ENCODE data around the gene TMEM62. TPM values are rescaled to one million over a fixed set of nuclear protein-coding genes. Genes with fewer than 3 reads are reported as not detected.

TMEM62 gene
- total RNA-seq, 1 donor from 2014 or later: 11.0 TPM

DNA sequence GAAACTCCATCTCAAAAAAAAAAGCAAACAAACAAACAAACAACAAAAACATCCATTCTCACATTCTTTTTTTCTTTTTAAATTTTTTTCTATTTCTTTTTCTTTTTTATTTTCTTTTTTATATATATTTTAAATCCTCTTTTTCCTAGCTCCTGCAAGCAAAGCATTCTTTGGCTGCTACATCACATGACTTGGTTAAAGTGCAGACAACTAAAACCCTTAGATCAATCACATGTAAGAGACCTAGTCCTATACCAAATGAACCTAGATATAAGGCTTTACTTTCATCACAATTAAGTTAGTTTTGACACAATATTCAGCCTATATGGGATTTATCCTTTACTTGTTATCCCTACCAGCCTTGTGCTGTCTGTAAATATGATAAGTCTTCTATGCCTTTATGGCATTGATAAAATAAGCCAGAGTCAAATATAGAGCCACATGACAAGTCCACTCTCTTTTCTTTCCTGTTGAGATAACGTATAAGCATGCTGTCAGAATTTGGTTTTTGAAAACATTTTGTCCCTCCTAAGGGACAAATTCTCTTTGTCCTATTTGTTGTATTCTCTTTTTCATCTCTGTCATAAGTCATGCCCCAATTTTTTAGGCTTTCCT is 38.9 kb upstream of the TMEM62 start:
- H3K36me3 Mint-ChIP-seq (ENCODE audit: low read depth): peaks cover 8% of the 10 kb centered on the region
- H3K9me3 Mint-ChIP-seq (ENCODE audit: low read depth): no peaks in the 10 kb centered on the region
- H3K27me3 Mint-ChIP-seq (ENCODE audit: low read depth): no peaks in the 10 kb centered on the region
- no peak overlapping the region for H3K4me3 Mint-ChIP-seq (ENCODE audit: unreplicated experiment)
- H3K4me1 Mint-ChIP-seq (ENCODE audit: low read depth): peaks cover 41% of the 10 kb centered on the region
- peak overlapping the region; percentile 75 for H3K27ac Mint-ChIP-seq (ENCODE audit: unreplicated experiment)
- TF ChIP-seq, protein P1, sequence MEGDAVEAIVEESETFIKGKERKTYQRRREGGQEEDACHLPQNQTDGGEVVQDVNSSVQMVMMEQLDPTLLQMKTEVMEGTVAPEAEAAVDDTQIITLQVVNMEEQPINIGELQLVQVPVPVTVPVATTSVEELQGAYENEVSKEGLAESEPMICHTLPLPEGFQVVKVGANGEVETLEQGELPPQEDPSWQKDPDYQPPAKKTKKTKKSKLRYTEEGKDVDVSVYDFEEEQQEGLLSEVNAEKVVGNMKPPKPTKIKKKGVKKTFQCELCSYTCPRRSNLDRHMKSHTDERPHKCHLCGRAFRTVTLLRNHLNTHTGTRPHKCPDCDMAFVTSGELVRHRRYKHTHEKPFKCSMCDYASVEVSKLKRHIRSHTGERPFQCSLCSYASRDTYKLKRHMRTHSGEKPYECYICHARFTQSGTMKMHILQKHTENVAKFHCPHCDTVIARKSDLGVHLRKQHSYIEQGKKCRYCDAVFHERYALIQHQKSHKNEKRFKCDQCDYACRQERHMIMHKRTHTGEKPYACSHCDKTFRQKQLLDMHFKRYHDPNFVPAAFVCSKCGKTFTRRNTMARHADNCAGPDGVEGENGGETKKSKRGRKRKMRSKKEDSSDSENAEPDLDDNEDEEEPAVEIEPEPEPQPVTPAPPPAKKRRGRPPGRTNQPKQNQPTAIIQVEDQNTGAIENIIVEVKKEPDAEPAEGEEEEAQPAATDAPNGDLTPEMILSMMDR (IDR thresholded peaks at IDR 0.05): no peak
- DNase-seq (ENCODE audit: low spot score): no peak

GRCh38 chr15:43095243-43095642 is 38.1 kb upstream of the TMEM62 start:
- peaks cover 39% of the 10 kb centered on the region for H3K4me1 Mint-ChIP-seq (ENCODE audit: low read depth)
- H3K27ac Mint-ChIP-seq (ENCODE audit: unreplicated experiment): peak overlapping the region; percentile 46
- H3K4me3 Mint-ChIP-seq (ENCODE audit: unreplicated experiment): no peak overlapping the region
- H3K9me3 Mint-ChIP-seq (ENCODE audit: low read depth): no peaks in the 10 kb centered on the region
- TF ChIP-seq, protein P1 (IDR thresholded peaks at IDR 0.05): no peak
- DNase-seq (ENCODE audit: low spot score): no peak
- no peaks in the 10 kb centered on the region for H3K27me3 Mint-ChIP-seq (ENCODE audit: low read depth)
- H3K36me3 Mint-ChIP-seq (ENCODE audit: low read depth): peaks cover 10% of the 10 kb centered on the region

DNA sequence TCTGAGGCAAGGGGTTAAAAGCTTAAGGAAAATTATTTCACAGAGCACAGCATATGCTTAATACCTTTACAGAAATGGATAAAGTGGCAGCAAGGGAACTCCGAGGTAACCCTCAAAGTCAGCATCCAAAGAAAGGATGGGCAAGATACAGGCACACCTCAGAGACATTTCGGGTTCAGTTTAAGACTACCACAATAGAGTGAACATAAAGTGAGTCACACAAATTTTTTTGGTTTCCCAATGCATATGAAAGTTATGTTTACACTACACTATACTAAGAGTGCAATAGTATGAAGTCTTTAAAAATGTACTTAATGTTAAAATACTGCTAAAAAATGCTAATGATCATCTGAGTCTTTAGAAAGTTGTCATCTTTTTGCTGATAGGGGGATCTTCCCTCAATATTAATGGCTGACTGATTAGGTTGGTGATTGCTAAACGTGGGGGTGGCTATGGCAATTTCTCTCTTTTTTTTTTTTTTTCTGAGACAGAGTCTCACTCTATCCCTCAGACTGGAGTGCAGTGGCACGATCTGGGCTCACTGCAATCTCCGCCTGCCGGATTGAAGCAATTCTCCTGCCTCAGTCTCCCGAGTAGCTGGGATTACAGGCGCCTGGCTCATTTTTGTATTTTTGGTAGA is 37.6 kb upstream of the TMEM62 start:
- TF ChIP-seq, protein P1 (IDR thresholded peaks at IDR 0.05): no peak
- Mint-ChIP-seq H3K9me3 (ENCODE audit: low read depth) (no peaks in the 10 kb centered on the region), H3K27ac (ENCODE audit: unreplicated experiment) (peak overlapping the region; percentile 30), H3K27me3 (ENCODE audit: low read depth) (no peaks in the 10 kb centered on the region), H3K4me3 (ENCODE audit: unreplicated experiment) (no peak overlapping the region), H3K36me3 (ENCODE audit: low read depth) (peaks cover 13% of the 10 kb centered on the region), H3K4me1 (ENCODE audit: low read depth) (peaks cover 41% of the 10 kb centered on the region)
- no peak for DNase-seq (ENCODE audit: low spot score)

DNA sequence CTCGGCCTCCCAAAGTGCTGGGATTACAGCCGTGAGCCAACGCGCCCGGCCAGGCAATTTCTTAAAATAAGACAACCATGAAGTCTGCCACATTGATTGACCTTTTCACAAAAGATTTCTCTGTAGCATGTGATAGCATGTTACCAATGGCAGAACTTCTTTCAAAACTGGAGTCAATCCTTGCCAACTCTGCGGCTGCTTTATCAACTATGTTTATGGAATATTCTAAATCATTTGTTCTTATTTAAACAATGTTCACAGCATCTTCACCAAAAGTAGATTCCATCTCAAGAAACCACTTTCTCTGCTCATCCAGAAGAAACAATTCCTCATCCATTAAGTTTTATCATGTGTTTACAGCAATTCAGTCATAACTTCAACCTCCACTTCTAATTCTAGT is 37.0 kb upstream of the TMEM62 start:
- H3K27ac Mint-ChIP-seq (ENCODE audit: unreplicated experiment): no peak overlapping the region
- peaks cover 15% of the 10 kb centered on the region for H3K36me3 Mint-ChIP-seq (ENCODE audit: low read depth)

DNA sequence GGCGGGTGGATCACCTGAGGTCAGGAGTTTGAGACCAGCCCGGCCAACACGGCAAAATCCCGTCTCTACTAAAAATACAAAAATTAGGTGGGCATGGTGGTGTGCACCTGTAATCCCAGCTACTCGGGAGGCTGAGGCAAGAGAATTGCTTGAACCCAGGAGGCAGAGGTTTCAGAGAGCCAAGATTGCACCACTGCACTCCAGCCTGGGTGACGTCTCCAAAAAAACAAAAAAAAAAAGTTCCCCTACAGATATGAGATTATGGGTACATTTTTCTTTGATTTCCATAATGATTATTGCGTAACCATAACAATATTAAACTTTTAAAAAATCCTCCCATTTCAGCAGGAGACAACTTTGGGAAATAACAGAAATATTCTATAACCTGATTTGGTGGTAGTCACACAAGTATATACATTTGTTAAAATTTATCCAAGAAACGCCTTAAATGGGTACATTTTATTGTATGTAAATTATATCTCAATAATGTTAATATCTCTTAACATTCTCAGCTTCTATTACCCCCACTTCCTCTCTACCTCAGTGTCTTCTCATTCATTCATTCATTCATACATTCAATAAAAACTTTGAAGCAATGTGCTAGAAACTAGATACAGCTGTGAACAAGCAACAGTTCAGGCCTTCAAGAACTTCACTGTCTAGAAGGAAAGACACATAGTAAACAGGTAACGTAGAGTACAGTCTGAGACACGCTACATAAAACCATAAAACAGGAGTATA is 34.1 kb upstream of the TMEM62 start:
- Mint-ChIP-seq H3K27ac (ENCODE audit: unreplicated experiment) (no peak overlapping the region), H3K9me3 (ENCODE audit: low read depth) (no peaks in the 10 kb centered on the region), H3K36me3 (ENCODE audit: low read depth) (peaks cover 16% of the 10 kb centered on the region), H3K4me1 (ENCODE audit: low read depth) (peaks cover 50% of the 10 kb centered on the region), H3K27me3 (ENCODE audit: low read depth) (no peaks in the 10 kb centered on the region), H3K4me3 (ENCODE audit: unreplicated experiment) (no peak overlapping the region)
- TF ChIP-seq, protein P1 (IDR thresholded peaks at IDR 0.05): no peak
- DNase-seq (ENCODE audit: low spot score): no peak

More for the DNA sequence above, 37.0 kb upstream of the TMEM62 start:
- no peak for DNase-seq (ENCODE audit: low spot score)
- H3K27me3 Mint-ChIP-seq (ENCODE audit: low read depth): no peaks in the 10 kb centered on the region
- TF ChIP-seq, protein P1 (IDR thresholded peaks at IDR 0.05): no peak
- H3K4me1 Mint-ChIP-seq (ENCODE audit: low read depth): peaks cover 47% of the 10 kb centered on the region
- H3K9me3 Mint-ChIP-seq (ENCODE audit: low read depth): no peaks in the 10 kb centered on the region
- H3K4me3 Mint-ChIP-seq (ENCODE audit: unreplicated experiment): no peak overlapping the region
